ENCODE results near the gene SNRPD2.

The SNRPD2 gene

DNA sequence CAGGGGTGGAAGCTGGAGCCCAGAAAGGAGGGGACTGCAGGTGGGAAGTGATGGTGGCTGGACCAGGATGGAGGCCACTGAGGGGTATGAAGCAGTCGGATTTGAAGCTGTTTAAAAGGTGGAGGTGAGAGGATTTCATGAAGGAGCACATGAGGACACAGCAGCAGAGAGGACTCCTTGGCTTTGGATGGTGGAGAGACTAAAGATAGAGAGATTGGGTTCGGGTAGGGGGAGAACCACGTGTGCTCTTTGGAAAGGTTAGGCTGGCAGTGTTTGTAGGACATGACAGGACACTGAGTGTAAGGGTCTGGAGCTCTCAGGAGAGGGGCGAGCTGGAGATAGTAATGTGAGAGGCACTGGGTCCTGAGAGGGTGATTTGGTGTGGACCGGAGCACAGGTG is 8.8 kb downstream of the SNRPD2 start:
- DNase-seq (ENCODE audit: low spot score) = no peak
- Histone ChIP-seq H3K27ac (ENCODE audit: poor library complexity, severe bottlenecking) (no peak overlapping the region), H3K27me3 (ENCODE audit: insufficient read depth, poor library complexity, severe bottlenecking) (no peaks in the 10 kb centered on the region), H3K4me3 (ENCODE audit: severe bottlenecking) (no peak overlapping the region), H3K36me3 (ENCODE audit: low read depth) (peaks cover 32% of the 10 kb centered on the region), H3K4me1 (ENCODE audit: insufficient read depth, poor library complexity, severe bottlenecking) (no peaks in the 10 kb centered on the region), H3K9me3 (ENCODE audit: severe bottlenecking) (no peaks in the 10 kb centered on the region)
- TF ChIP-seq CTCF (IDR thresholded peaks at IDR 0.05; ENCODE audit: poor library complexity, severe bottlenecking) = no peak
- ATAC-seq (ENCODE audit: low read depth) = no peak

DNA sequence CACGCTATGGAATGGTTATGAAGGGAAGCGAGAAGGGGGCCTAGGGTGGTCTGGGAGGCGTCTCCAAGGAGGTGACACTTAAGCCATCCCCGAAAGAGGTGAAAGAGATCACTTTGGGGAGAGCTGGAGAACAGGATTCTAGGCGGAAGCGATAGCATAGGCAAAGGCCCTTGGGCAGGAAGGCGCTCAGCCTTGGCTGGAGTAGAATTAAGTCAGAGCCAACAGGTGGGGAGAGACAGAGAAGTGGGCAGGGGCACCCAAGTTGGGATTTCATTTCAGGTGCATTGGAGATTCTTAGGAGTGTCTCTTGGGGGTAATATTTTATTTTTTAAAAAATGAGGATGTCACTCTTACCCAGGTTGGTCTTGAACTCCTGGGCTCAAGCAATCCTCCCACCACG is 9.6 kb downstream of the SNRPD2 start:
- Histone ChIP-seq H3K9me3 (ENCODE audit: severe bottlenecking) (no peaks in the 10 kb centered on the region), H3K27ac (ENCODE audit: poor library complexity, severe bottlenecking) (peak overlapping the region; percentile 25), H3K27me3 (ENCODE audit: insufficient read depth, poor library complexity, severe bottlenecking) (no peaks in the 10 kb centered on the region), H3K36me3 (ENCODE audit: low read depth) (peaks cover 24% of the 10 kb centered on the region), H3K4me1 (ENCODE audit: insufficient read depth, poor library complexity, severe bottlenecking) (no peaks in the 10 kb centered on the region), H3K4me3 (ENCODE audit: severe bottlenecking) (no peak overlapping the region)
- no peak for TF ChIP-seq CTCF (IDR thresholded peaks at IDR 0.05; ENCODE audit: poor library complexity, severe bottlenecking)
- ATAC-seq (ENCODE audit: low read depth) (no peak), DNase-seq (ENCODE audit: low spot score) (no peak)

- peak overlapping the region; percentile 15 for H3K4me3 ChIP-seq (ENCODE audit: severe bottlenecking)
- no peaks in the 10 kb centered on the region for H3K27me3 ChIP-seq (ENCODE audit: insufficient read depth, poor library complexity, severe bottlenecking)
- ATAC-seq (ENCODE audit: low read depth) (peak; percentile 76), DNase-seq (ENCODE audit: low spot score) (peak; percentile 76)
- H3K36me3 ChIP-seq (ENCODE audit: low read depth) = peaks cover 18% of the 10 kb centered on the region
- H3K4me1 ChIP-seq (ENCODE audit: insufficient read depth, poor library complexity, severe bottlenecking) = no peaks in the 10 kb centered on the region
- peak overlapping the region; percentile 25 for H3K27ac ChIP-seq (ENCODE audit: poor library complexity, severe bottlenecking)
- peak; percentile 97 for TF ChIP-seq CTCF (IDR thresholded peaks at IDR 0.05; ENCODE audit: poor library complexity, severe bottlenecking)
- H3K9me3 ChIP-seq (ENCODE audit: severe bottlenecking) = no peaks in the 10 kb centered on the region
Observed at GRCh38 chr19:45681391-45682015, 10.2 kb downstream of the SNRPD2 start.

DNA sequence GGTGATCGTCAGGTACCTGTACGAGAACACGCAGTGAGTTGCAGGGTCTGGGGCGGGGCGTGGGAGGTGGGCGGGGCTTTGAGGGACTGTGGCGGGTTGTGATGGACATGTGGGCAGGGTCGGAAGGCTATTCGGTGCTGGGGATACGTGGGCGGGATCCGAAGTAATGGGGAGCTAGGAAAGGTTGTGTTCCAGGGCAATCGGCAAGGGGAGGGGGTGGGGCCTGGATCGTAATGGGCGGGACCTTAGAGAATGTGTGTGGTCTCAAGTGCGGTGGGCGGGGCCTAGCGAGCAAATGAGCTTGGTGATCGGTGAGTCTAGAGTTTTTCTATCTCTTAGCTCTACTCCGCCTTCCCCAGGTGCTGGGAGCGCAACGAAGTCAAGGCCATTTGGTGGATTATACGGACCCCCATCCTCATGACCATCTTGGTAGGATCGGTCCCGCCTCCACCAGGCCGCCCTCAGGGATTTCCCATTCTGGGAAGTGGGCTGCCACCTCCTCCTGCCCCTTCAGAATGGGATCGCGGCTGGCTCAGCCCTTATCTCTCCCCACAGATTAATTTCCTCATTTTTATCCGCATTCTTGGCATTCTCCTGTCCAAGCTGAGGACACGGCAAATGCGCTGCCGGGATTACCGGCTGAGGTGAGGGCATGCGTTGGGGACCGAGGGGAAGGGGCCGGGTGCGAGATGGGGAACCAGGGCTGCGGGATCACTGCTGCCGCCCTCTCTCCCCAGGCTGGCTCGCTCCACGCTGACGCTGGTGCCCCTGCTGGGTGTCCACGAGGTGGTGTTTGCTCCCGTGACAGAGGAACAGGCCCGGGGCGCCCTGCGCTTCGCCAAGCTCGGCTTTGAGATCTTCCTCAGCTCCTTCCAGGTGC is 14.2 kb downstream of the SNRPD2 start:
- ATAC-seq (ENCODE audit: low read depth) (peak; percentile 85), DNase-seq (ENCODE audit: low spot score) (peak; percentile 98)
- Histone ChIP-seq H3K4me1 (ENCODE audit: insufficient read depth, poor library complexity, severe bottlenecking) (no peaks in the 10 kb centered on the region), H3K9me3 (ENCODE audit: severe bottlenecking) (no peaks in the 10 kb centered on the region), H3K27ac (ENCODE audit: poor library complexity, severe bottlenecking) (no peak overlapping the region), H3K36me3 (ENCODE audit: low read depth) (no peaks in the 10 kb centered on the region), H3K27me3 (ENCODE audit: insufficient read depth, poor library complexity, severe bottlenecking) (no peaks in the 10 kb centered on the region), H3K4me3 (ENCODE audit: severe bottlenecking) (peak overlapping the region; percentile 33)
- peak; percentile 38 for TF ChIP-seq CTCF (IDR thresholded peaks at IDR 0.05; ENCODE audit: poor library complexity, severe bottlenecking)

All from RWPE2 (cell line).